ENCODE data around the gene CHRM1.

GRCh38 chr11:62865635-62866034, 55.5 kb downstream of the CHRM1 start:
- TF ChIP-seq, protein P1, sequence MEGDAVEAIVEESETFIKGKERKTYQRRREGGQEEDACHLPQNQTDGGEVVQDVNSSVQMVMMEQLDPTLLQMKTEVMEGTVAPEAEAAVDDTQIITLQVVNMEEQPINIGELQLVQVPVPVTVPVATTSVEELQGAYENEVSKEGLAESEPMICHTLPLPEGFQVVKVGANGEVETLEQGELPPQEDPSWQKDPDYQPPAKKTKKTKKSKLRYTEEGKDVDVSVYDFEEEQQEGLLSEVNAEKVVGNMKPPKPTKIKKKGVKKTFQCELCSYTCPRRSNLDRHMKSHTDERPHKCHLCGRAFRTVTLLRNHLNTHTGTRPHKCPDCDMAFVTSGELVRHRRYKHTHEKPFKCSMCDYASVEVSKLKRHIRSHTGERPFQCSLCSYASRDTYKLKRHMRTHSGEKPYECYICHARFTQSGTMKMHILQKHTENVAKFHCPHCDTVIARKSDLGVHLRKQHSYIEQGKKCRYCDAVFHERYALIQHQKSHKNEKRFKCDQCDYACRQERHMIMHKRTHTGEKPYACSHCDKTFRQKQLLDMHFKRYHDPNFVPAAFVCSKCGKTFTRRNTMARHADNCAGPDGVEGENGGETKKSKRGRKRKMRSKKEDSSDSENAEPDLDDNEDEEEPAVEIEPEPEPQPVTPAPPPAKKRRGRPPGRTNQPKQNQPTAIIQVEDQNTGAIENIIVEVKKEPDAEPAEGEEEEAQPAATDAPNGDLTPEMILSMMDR (IDR thresholded peaks at IDR 0.05; ENCODE audit: insufficient read depth, low read length), result no peak
- TF ChIP-seq POLR2AphosphoS5 (IDR thresholded peaks at IDR 0.05; ENCODE audit: low read depth) (no peak), SPI1 (IDR thresholded peaks at IDR 0.05; ENCODE audit: borderline replicate concordance, low read depth) (no peak)

Measured in HL-60 (cell line).